NCI-H1417 treated with DMSO at 0.1 percent for 48 hours (cell line): ENCODE results near the gene F13B.
"Not testable (repeated sequence)": the region's sequence is repeated elsewhere in the genome, so short reads cannot be mapped to it uniquely, and the experiment has no call there.

Source experiments
- DNase-seq: peaks from one replicate; lab custom pipeline; 2025; lab: John Stamatoyannopoulos, UW

Gene F13B

DNA sequence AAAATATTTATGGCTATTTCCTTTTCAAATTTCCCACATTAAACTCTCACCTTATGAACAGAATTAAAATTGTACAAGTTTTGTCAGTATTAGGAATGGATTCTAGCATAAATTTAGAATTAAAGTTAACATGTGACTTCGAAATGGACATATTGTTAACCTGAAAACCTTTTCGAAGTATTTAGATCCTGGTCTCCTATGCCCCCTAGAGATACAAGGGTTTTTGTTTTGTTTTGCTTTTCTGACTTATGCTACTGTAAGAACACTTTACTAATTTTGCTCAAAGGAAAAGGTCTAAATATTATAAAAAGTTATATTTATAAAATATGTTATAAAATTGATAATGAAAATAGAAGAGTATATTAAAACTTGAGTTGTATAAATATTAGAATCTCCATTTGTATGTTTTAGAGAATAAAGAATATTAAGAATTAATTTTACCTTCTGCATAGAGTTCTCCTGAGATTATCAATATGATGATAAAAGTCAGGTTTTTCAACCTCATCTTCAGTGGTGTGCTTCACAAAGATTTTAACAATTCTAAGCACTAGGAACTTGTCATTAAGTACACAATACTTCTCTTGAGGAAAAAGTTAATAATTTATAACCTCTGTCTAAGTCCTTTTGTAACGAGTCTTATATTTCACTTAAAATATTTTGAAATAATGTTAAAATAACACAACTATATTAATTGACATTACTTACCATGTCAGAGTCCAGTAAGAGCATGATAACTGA lies at the start of gene F13B:
TSS of gene F13B (minus strand) at position 542 of the 738 bp plus-strand sequence. CDS start at position 505, 37 bp downstream.
- no peak for DNase-seq

GRCh38 chr1:197116156-197116555 lies 49.1 kb upstream of the F13B start:
- no peak for DNase-seq

- no peak for DNase-seq
These were observed 39.8 kb upstream of the F13B start for GRCh38 chr1:197106869-197107268.

DNA sequence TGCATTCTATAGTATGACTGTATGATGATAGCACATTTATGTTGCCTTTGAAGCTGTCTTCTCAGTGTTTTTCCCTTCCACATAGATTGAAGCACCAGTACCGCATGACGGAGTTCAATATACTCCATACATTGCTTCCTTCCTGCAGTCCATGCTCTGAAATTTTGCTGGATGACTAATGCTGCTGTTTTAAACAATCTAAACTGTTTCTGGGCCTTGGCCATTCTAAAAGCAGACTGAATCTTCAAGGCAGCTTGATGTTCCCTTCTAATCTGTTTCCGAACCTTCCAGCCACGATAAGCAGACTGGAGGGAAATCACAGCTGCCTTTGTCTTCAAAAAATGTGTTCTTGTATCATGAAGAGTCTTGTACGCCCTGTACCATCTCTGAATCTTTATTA lies 36.2 kb upstream of the F13B start:
- no peak for DNase-seq

- DNase-seq, result no peak
These were observed 34.9 kb upstream of the F13B start for GRCh38 chr1:197101978-197102377.

GRCh38 chr1:197100677-197101076 lies 33.6 kb upstream of the F13B start:
- DNase-seq, result no peak

- no peak for DNase-seq
These were observed 32.4 kb upstream of the F13B start for GRCh38 chr1:197099444-197099843.

DNA sequence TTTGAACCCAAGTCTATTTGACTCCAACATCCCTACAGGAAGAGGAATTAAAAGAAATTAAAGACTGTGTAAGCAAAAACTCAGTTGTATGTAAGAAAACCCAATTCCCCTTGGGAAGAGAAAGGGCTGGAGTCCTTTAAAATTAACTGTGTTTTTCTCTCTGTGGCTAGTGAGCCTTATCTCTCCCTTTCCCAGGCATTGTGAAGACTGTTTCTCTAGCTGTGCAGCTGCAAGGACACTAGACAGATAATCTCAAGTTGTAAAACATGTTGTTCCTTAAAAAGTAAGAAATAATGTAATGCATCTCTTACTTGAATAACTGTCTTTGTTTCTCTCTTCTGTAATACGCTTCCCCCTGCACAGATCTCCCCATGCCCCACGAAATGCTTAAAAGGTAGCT lies 29.9 kb upstream of the F13B start:
- DNase-seq, result not testable (repeated sequence)

- no peak for DNase-seq
These were observed 29.1 kb upstream of the F13B start for GRCh38 chr1:197096137-197096536.

DNA sequence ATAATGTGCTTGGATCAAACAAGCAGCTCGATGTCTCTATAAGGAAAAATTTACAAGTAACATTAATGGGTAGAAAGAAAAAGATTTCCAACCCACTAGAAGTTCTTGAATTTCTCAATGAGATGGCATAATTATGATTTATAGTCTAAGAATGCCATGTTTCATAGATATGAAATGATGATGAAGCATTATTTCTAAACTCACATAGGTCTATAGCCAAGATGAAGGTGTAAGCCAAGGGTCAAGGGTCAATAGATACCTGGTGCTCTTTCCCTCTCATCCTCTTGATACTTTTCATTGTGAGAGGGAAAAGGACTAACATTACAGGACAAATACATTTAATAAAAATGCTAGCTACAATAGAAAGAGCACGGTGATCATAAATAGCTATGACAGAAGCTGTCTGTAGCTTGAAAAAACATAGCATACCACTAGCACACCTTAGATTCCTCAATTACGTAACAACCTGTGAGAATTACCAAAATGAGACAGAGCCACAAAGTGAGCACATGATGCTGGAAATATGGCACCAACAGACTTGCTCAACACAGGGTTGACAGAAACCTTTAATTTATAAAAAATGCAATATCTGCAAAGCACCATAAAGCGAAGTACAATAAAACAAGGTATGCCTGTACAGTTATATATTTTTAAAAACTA lies 26.3 kb upstream of the F13B start:
- no peak for DNase-seq

DNA sequence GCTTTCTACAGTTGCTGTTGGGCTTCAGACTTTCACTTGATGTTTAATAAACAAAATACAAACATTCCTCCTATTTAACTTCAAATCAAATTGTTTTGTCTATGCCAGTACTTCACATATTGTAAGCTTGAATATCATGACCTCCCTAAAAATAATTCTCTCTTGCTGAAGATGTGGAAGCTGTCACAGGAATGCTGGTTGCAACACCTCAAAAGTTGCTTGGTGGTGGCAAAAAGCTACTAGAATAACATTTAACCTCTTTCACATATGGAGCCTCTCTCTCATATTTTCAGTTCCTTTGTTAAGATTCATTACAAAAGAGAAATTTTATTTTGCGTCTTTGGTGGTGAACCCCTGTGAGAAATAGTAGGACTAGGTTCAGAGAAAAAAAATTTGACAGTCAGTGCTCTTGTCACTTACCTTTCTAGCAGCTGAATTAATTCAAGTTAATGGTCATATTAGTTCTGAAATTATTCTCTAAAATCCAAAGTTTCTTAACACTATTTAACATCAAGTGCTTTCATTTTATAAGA lies 25.5 kb upstream of the F13B start:
- no peak for DNase-seq

DNA sequence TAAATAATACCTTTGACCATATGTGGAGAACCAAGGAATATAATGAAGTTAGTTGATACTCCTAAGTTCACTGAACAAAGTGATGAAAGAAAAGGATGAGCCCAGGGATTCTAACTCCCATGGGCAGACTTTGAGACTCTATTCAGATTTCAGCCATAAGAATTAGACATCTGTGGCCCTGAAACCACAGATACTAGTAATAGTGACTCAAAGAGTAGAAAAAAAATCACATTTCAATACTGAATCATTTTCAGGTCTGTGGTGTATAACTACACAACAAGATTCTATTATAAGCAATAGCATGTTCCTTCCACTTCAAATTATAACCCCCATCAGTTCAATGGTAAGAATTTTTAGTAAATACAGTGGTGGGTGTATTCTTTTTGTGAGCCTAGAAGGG lies 16.4 kb upstream of the F13B start:
- no peak for DNase-seq

- DNase-seq, result no peak
These were observed 14.2 kb upstream of the F13B start for GRCh38 chr1:197081117-197081753.

DNA sequence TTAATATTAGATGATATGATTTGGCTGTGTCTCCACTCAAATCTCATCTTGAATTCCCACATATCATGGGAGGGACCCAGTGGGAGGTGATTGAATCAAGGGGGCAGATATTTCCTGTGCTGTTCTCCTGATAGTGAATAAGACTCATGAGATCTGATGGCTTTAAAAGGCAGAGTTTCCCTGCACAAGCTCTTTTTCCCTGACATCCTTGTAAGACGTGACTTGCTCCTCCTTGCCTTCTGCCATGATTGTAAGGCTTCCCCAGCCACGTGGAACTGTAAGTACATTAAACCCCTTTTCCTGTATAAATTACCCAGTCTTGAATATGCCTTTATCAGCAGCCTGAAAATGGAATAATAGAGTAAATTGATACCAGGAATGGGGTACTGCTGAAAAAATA lies 13.3 kb upstream of the F13B start:
- DNase-seq, result no peak

GRCh38 chr1:197076585-197076984 lies 9.5 kb upstream of the F13B start:
- no peak for DNase-seq

DNA sequence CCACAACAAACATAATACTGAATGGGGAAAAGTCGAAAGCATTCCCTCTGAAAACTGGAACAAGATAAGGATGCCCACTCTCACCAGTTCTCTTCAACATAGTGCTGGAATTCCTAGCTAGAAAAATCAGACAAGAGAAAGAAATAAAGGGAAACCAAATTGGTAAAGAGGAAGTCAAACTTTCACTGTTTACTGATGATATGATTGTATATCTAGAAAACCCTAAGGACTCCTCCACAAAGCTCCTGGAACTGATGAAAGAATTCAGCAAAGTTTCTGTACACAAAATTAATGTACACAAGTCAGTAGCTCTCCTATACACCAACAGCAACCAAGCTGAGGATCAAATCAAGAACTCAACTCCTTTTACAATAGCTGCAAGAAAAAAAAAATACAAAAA lies 6.9 kb upstream of the F13B start:
- DNase-seq, result no peak

DNA sequence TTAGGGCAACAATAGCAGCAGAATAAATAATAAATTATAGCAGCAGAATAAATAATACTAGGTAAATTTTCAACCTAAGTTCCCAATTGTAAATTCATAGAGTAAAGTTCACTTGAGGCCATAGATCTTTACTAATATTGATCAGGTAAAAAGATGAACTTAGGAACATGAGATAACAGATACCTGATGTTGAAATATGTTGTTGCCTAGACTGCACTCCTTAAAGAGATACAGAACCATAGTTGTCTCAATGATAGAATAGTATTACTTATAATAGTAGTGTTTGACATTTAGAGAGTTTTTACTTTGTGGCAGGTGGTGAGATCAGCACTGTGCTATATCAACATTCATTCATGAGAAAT lies 378 bp upstream of the F13B start:
- no peak for DNase-seq

- no peak for DNase-seq
These were observed 783 bp downstream of the F13B start for GRCh38 chr1:197066277-197066676.

DNA sequence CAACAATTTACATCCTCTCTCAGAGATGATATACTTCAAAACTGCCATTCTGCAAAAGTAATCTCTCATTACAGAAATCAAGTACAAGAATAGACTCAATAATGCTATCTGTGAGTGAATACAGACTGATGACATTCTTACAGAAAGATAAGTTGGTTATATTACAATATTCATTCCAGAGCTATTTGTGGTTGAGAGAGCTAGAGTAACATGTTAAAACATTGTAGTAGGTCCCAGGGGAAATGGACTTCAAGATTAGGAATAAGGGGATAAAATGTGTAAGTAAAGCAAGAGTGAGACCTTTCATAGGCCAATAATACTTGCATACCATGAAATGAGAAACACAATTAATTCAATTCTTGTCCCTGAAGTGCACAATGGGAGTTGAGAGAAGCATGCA lies 1.5 kb downstream of the F13B start:
- DNase-seq, result no peak

- no peak for DNase-seq
These were observed 3.8 kb downstream of the F13B start for GRCh38 chr1:197063212-197063611.

DNA sequence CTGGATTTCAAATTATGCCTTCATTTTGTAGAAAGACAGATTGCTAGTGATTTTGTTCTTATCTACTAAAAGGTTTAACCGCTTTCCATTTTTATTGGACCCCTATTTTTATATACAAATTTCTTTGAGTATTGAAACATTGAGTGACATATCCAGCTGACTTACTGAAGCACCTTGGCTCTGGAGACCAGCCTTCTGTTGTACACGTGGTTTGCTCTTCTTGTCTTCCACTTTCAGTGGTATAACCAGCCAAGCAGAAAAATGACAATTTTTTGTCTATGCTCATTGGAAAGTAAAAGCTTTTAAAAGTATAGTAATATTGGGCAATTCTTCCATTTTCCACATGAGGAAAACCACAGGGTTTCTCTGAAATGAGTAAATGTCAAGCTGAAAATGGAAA lies 4.4 kb downstream of the F13B start:
- DNase-seq, result no peak

DNA sequence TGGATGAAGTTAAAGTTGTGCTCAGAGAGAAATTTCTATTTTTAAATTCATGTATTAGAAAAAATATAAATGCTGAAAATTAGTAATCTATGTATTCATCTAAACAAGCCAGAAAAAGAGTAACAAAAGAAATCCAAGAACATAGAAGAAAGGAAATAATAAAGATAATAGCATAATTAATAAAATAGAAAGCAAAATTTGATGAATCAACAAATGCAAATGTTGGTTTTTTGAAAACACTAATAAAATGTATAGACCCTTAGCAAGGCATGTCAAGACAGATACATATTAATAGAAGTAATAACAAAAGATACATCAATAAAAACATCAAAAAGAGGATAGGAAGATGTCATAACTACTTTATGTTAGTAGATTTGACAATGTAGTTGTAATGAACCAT lies 18.0 kb downstream of the F13B start:
- no peak for DNase-seq

DNA sequence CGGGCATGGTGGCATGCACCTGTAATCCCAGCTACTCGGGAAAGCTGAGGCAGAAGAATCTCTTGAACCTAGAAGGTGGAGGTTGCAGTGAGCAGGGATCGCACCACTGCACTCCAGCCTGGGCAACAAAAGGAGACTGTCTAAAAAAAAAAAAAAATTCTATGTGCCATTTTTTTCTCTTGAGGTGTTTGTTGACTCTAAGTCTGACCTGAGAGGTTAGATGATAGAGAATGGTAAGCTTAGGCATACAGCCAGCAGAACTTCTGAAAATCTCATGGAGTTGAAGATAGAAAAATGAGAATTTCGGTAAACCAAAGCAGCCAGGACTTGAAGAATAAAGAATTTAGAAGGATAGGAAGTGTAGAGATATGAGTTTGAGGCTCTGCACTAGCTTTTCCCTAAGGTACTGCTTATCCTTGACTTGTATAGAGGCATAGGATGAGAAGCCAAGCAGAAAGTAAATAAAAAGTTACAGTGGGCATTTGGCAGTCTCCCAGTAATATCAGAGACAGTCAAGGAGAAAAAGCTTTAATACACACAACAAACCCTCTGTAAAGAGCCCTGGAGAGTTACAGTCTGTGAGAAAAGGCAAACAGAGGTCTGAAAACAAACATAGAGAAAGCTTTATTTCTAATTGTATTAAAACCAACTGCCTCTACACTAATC lies 24.3 kb downstream of the F13B start:
- no peak for DNase-seq
